LNCaP clone FGC (cell line): Measurements from ENCODE around the gene FOXN3.

Experiments
- DNase-seq: peaks from one replicate; pipeline ENCODE4 v3.0.0-alpha.2; 2011; ENCODE audit warnings: low read depth
- H3K4me3 ChIP-seq: 2 replicates; pipeline ENCODE4 v1.5.1; 2011; ENCODE audit warnings: mild to moderate bottlenecking, low read depth, low read length, control low read depth
- CTCF ChIP-seq: IDR thresholded peaks from 2 replicates; pipeline ENCODE4 v1.5.1; 2012; ENCODE audit warnings: mild to moderate bottlenecking; ENCODE audit not compliant: control insufficient read depth, insufficient read depth; ENCODE audit errors: extremely low read depth

Gene FOXN3

DNA sequence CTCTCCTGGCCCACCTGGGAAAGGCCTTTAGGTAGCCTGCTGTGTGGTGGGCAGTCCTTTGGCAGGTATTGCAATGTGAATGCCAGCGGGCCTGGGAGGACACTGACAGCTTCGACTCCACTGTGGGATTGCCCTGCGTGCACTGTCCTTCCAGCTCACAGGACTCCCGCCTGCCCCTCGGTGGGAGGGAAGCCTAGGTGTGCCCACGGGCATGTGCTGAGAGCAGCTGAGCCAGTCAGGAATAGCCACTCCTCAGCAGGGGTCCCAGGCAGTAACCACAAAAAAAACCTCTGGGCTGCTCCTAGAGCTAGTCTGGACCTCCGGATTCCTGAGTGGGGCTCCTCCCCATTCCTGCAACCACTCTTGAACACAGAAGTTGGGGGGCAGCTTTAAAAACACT, 278.2 kb downstream of the FOXN3 start:
- no peak overlapping the region for H3K4me3 ChIP-seq
- no peak for DNase-seq
- TF ChIP-seq CTCF: no peak

GRCh38 chr14:89137526-89138163, 279.4 kb downstream of the FOXN3 start:
- no peak for TF ChIP-seq CTCF
- DNase-seq: no peak
- no peak overlapping the region for H3K4me3 ChIP-seq

- H3K4me3 ChIP-seq: no peak overlapping the region
- no peak for DNase-seq
- TF ChIP-seq CTCF: no peak
These were observed 280.4 kb downstream of the FOXN3 start for GRCh38 chr14:89136587-89136986.

DNA sequence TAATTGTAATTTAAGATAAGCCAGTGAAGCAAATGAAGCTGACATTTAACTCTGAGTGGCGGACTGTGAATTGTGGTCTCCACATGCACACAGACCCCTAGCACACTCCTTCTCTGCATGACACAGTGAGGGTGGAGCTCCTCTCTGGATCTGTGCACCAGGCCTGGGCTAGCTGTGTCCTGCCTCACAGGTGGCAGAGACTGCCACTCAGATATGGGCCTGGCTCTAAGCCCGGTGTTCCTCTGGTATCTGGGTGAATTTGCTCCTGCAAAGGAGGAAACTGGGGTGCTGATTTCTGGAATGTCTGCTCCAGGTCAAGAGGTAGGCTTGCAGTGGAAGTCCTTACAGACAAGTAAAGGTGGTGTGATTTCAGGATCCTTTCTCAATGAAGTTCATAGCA, 282.4 kb downstream of the FOXN3 start:
- H3K4me3 ChIP-seq: no peak overlapping the region
- DNase-seq: no peak

DNA sequence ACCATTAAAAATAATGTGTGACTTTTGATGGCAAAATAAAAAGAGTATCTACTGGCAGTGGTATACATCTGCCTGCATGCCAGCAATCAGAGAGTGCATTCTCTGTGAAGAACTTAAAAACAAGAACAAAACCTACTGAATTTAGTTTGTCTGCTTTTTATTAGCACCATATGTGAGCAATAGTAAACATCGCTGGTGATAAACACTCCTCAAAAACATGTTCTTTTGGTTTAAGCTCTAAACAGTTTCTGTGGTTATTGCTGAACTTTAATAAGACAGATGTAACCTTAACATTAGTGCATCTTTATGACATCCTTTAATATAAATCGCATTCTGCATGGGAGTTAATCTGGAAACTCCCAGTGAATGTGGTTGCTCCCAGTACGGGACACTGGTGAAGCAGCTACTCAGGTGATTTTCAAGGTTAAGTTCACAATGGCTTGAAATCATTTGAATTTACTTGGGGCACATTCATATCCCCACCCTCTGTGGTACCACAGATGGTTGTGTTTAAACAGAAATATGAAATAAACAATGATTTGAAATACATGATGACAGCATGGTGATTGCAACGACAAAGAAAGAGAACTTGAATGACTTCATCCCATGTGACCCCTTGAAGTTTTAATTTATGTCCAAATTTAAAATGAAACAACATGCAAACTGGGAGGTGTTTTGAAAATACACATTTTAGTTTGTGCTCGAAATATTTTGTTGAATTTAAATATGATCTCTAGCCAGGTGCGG, 285.9 kb downstream of the FOXN3 start:
- no peak for DNase-seq
- TF ChIP-seq CTCF: no peak
- H3K4me3 ChIP-seq: no peak overlapping the region

More for the DNA sequence above, 282.4 kb downstream of the FOXN3 start:
- no peak for TF ChIP-seq CTCF

DNA sequence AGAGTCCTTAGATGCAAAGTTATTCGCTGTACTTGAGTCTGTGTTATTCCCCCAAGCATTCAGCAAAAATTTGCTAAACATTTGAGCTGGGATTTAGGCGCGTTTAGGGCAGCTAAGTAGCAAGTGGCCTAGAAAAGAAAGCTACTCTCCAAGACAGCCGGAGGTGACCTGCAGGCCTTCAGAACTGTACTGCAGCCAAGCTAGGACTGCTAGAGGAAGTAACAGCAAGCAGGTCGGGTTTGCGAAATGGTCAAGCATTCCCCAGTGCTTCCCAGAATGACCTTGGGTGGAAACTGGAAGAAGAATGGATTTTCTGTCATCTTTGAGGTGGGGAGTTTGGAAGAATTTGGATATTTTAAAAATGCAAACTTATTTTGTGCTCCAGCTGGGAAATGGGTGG, 287.5 kb downstream of the FOXN3 start:
- no peak for DNase-seq
- TF ChIP-seq CTCF: no peak
- H3K4me3 ChIP-seq: no peak overlapping the region

DNA sequence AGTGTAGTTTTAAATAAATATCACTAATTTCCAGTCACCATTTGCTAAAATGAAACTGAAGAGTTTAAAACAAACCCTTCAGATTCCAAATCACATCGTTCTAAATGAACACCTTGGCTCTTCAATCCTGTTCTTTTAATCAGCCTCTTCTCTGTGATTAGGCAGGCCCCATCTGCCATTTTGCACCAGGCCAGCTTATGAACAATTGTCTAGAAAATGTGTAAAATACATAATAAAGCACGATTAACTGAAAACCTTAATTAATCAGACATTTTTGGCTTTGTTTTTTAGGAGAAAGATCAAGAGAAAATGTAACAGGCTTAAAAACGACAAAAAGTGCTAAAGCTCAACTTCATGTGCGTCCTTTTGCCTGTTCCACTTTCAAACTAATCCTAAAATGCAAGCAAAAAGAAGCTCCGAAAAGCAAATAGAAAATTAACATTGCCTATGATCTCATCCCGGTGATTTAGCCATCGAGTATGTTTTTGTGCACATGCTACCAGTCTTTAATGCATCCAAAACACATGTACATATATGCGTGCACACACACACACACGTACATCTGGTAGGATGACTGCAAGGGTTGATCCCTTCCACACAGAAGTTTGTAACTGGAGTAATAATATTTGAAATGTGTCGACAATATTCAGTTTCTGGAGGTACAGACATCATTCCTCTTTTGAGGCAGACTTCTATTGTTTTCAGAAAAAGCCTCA, 288.6 kb downstream of the FOXN3 start:
- no peak overlapping the region for H3K4me3 ChIP-seq
- no peak for DNase-seq
- TF ChIP-seq CTCF: no peak
